Measurements from ENCODE around the gene SLC13A2. TPM values are rescaled to one million over a fixed set of nuclear protein-coding genes. Genes with fewer than 3 reads are reported as not detected.

Gene SLC13A2
- total and polyA plus RNA-seq, 2 of the 4 experiments (the other 2 are of a cell fraction): not detected

- no peak overlapping the region for H2AFZ ChIP-seq (replicated peaks; ENCODE audit: low read length, poor library complexity)
- H2AK5ac ChIP-seq (ENCODE audit: low read depth, low read length): no peak overlapping the region
- H3K9me1 ChIP-seq (ENCODE audit: insufficient read depth, low read length): no peaks in the 10 kb centered on the region
- H4K91ac ChIP-seq (ENCODE audit: insufficient read depth, low read depth, low read length): no peak overlapping the region
- CTCF ChIA-PET: no interaction called here
- H3K23ac ChIP-seq (ENCODE audit: low read depth, low read length): no peak overlapping the region
- intact Hi-C loops (cut with micrococcal nuclease) (no loop called here), in situ Hi-C loops (cut with MboI; ENCODE audit: low sequenced_read_pairs) (no loop called here), dilution Hi-C loops (cut with HindIII; ENCODE audit: low sequenced_read_pairs, unreplicated experiment) (no loop called here)
- H3K4me3 ChIP-seq (ENCODE audit: insufficient read depth, low read depth, low read length): no peak overlapping the region
- no peak overlapping the region for H4K5ac ChIP-seq (ENCODE audit: low read depth, low read length)
- no peaks in the 10 kb centered on the region for H3K9me3 ChIP-seq (ENCODE audit: control insufficient read depth, insufficient read depth, low read length)
- no peak overlapping the region for H3K56ac ChIP-seq (ENCODE audit: extremely low read depth, insufficient read depth, low read length)
- DNase-seq (no peak), ATAC-seq (ENCODE audit: low read depth) (no peak)
- H4K20me1 ChIP-seq (ENCODE audit: insufficient read depth, low read length): no peaks in the 10 kb centered on the region; the same call in 1 of the 2 replicates
- no peak overlapping the region for H4K8ac ChIP-seq (ENCODE audit: low read depth in 2 of 2, low read length in 2 of 2)
- TF ChIP-seq MXI1 (IDR thresholded peaks at IDR 0.05; ENCODE audit: borderline replicate concordance, low read depth, low read length): no peak
- TF ChIP-seq SMC3 (IDR thresholded peaks at IDR 0.05; ENCODE audit: low read depth, low read length): no peak
- TF ChIP-seq NFE2L2 (IDR thresholded peaks at IDR 0.05; ENCODE audit: low read depth, low read length): no peak
- no peak for TF ChIP-seq FOS (IDR thresholded peaks at IDR 0.05; ENCODE audit: low read depth, low read length)
- no peak for TF ChIP-seq RFX5 (IDR thresholded peaks at IDR 0.05; ENCODE audit: low read depth, low read length)
- TF ChIP-seq MAZ (IDR thresholded peaks at IDR 0.05; ENCODE audit: borderline replicate concordance, low read depth, low read length): no peak
- no peak overlapping the region for H3K4ac ChIP-seq (ENCODE audit: low read depth, low read length)
- H3K27me3 ChIP-seq (ENCODE audit: control insufficient read depth, insufficient read depth, low read length): peaks cover 55% of the 10 kb centered on the region
- H3K18ac ChIP-seq (ENCODE audit: low read depth, low read length): no peak overlapping the region
- no peak overlapping the region for H2BK120ac ChIP-seq (ENCODE audit: low read depth, low read length)
- H3K27ac ChIP-seq (ENCODE audit: insufficient read depth, low read length): no peak overlapping the region
- WGBS, 2 experiments (ENCODE audit: extremely low coverage in 2 of 2, insufficient read length in 1 of 2): 50% methylated on average over 1 of the region's 1 CpG; no CpG with 5 or more reads in 1 of the 2 experiments
- no peaks in the 10 kb centered on the region for H3K4me1 ChIP-seq (ENCODE audit: control insufficient read depth, insufficient read depth, low read length)
- POLR2A ChIA-PET (ENCODE audit: unreplicated experiment): no interaction called here
- H3K79me1 ChIP-seq (ENCODE audit: low read depth in 1 of 2, low read length in 2 of 2): no peaks in the 10 kb centered on the region
- H2AK9ac ChIP-seq (replicated peaks; ENCODE audit: low read depth, low read length, poor library complexity): no peak overlapping the region
- H2BK15ac ChIP-seq (ENCODE audit: low read depth, low read length): no peak overlapping the region
- H2BK5ac ChIP-seq (ENCODE audit: low read depth, low read length, poor library complexity, severe bottlenecking): no peak overlapping the region
- H3K9ac ChIP-seq (ENCODE audit: low read depth, low read length): no peak overlapping the region
- H3K36me3 ChIP-seq (ENCODE audit: control insufficient read depth, insufficient read depth, low read length): no peaks in the 10 kb centered on the region
- no peak overlapping the region for H2BK20ac ChIP-seq (ENCODE audit: low read depth, low read length)
- no peak overlapping the region for H3K4me2 ChIP-seq (ENCODE audit: low read depth, low read length)
- H3K14ac ChIP-seq (replicated peaks; ENCODE audit: low read depth, low read length): no peak overlapping the region
- no TSS peak for BruUV-seq (replicated peaks)
Measured at GRCh38 chr17:28515518-28515917, 42.1 kb downstream of the SLC13A2 start.
